SK-N-SH treated with all-trans-retinoic acid at 6 μM for 48 hours (cell line): ENCODE measurements around the gene C13orf42.

ENCODE experiments used
- ESRRG ChIP-seq: fragments of 250-450 bp; sonication (Bioruptor Pico); IDR thresholded peaks from 2 replicates; pipeline ENCODE4 v1.6.1; 2021; ENCODE audit warnings: mild to moderate bottlenecking
- PATZ1 ChIP-seq: fragments of 250-450 bp; sonication (Bioruptor Pico); IDR thresholded peaks from 2 replicates; pipeline ENCODE4 v1.8.0; 2020; ENCODE audit warnings: mild to moderate bottlenecking, moderate library complexity, borderline replicate concordance

- no peak for TF ChIP-seq ESRRG (CRISPR knock-in tag)
- TF ChIP-seq PATZ1 (CRISPR knock-in tag) = no peak
Observed at GRCh38 chr13:51083706-51084105, 27.4 kb downstream of the C13orf42 start.
